ENCODE data around the gene CD7.

GRCh38 chr17:82281076-82281475, 36.3 kb downstream of the CD7 start:
- no peak for TF ChIP-seq EZH2phosphoT487 (IDR thresholded peaks at IDR 0.05; ENCODE audit: low read depth)
- no peak for TF ChIP-seq CTCF (IDR thresholded peaks at IDR 0.05; ENCODE audit: low read depth, low read length)
